ENCODE results near the gene DEDD2. TPM values are rescaled to one million over a fixed set of nuclear protein-coding genes. Genes with fewer than 3 reads are reported as not detected.

DEDD2 gene
- total RNA-seq, 1 donor from 2014 or later: 26.5 TPM

DNA sequence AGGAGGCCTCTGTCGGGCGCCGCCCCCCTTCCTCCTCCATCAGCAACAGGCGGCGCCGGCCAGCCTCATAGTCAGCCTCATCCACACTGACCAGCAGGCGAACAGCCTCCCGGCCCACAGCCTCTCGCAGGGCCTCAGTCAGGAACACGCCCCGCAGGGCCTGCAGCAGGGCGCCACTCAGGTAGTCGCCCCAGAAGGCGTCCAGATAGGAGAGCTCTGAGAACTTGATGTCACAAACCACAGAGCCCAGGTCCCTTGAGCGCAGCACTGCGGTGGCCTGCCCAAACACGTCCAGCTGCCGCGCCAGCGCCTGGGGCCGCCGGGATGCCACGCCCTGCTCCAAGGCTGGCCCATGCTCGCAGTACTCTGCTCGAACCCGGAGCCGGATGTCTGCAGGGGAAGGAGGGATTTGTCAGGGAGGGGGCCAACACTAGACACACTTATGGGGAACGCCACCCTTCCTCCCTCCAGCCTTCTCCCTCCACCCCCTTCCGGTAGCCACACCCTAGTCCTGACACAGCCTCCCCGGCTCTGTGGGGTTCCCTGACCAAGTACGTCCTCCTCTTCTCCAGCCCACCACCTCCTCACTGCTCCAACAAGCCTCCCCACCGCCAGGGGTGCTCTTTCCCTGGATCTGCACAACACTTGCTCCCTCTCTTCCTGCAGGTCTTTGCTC is 17.9 kb downstream of the DEDD2 start:
- peak; percentile 24 for DNase-seq (ENCODE audit: low spot score)

DNA sequence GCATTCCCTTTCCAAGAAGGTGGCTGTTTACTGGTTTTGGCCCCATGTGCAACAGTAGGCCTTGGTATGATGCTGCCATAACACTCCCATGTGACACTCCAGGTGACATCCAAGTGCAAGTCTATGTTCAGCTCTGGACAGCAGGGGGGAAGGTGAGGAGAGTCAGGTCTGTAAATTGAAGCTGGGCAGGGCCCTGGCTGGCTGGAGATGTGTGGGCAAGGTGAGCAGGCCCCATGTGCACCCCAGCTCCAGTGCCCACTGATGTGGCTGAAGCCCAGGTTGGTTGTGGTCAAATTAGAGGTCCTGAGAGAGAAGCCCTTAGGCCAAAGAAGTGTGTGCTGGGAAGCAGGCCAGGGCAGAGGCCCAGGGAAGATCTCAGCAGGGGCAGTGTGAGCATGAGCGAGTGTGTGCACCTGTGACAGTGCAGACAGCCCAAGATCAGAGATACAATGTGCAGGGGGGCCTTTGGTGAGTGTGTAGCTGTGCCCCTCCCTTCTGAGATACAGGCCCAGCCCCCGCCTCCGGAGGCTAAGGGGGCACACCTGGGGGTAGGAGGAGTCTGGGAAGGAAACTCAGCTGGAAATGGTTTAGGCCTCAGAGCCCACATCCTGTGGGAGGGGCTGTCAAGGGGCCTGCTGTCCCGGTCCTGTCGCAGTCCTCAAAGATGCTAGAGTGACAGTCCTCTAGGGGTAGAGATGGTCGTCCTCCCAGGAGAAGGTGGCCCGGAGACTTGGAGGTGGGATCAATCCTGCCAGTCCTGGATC is 18.6 kb downstream of the DEDD2 start:
- DNase-seq (ENCODE audit: low spot score): no peak

DNA sequence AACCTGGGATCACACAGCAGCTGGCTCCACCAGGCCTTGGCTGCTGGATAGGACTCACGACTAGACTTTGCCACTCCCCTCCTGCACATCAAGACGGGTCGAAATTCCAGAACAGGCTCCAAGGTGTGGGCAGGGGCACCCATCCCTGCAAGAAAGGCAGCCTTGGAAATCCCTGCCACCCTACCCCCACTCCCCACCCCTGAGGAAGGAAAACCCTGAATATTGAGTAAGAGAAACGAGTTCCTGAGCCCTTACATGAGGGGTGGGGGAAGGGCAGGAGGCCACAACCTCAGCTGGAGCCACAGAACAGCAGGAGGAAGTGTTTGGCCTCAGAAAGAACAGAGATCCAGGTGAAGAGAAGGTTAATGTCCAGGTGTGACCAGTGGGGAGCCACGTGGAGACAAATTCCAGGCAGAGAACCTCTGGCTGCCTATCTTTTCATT is 20.1 kb downstream of the DEDD2 start:
- no peak for DNase-seq (ENCODE audit: low spot score)

DNA sequence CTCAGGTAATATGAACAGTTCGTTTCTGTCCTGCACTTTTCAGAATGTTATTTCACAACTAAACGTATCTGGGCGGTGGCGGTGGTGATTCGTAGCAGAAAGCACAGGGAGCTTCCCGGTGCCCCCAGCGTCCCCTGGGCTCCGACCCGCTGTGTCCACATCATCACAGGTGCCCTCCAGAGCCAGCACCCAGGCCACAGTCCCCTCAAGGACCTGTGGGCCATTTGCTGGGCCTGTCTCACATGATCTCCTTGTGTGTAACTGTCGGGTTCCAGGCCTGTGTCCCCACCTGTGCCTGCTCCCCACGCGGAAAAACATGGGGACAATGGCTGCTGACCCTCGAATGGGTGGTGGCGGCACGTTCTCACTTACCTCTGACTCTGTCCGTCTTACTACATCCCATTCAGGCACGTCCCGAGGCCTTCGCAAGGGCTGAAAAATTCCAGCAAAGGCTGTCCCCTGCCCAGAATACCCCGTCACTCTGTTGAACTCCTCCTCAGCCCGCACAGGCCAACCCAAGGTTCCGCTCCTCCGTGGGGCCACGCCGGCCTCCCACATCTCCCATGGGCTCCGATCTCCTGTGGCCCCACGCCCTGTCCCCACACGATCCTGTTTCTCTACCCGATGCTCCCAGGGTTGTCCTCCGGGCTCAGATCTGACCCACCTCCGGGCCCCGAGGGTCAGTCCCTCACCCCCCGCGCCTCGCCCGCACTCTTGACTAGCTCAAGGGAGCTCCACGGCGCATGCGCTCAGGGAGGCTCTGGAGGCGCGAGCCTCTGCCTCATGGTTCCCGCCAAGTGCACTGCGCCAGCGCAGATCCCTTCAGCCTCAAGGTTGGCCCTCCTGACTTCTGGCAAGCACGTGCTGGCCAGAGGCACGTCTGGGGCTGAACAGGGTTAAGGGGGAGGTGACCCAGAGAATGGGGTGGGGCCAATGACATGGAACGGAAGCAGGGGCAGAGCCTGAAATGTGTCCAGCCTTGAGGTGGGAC is 21.2 kb downstream of the DEDD2 start:
- DNase-seq (ENCODE audit: low spot score): no peak

DNA sequence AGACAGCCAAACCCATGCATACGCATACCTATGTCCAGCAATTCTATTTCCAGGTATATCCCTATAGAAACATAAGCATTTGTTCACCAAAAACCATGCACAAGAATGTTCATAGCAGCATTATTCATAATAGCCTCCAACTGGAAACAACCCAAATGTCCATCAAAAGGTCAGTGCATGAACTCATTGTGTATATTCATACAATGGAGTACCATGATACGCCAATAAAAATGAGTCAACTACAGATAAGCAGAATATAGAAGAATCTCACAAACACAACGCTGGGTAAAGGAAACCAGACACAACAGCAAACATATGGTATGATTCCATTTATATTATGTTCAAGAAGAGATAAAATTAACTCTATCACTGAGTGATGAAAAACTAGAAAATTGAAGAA is 23.8 kb downstream of the DEDD2 start:
- no peak for DNase-seq (ENCODE audit: low spot score)

DNA sequence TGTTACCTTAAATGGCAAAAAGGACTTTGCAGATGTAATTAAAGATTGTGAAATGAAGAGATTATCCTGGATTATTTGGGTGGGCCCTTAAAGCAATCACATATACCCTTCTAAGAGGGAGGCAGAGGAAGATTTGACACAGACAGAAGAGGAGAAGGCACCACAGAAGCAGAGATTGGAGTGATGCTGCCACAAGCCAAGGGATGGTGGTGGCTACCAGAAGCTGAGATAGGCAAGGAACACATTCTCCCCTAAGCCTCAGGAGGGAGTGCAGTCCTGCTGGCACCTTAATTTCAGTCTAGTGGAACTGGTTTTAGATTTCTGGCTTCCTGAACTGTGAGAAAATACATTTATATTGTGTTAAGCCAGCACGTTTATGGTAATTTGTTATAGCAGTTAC is 24.2 kb downstream of the DEDD2 start:
- DNase-seq (ENCODE audit: low spot score): no peak

DNA sequence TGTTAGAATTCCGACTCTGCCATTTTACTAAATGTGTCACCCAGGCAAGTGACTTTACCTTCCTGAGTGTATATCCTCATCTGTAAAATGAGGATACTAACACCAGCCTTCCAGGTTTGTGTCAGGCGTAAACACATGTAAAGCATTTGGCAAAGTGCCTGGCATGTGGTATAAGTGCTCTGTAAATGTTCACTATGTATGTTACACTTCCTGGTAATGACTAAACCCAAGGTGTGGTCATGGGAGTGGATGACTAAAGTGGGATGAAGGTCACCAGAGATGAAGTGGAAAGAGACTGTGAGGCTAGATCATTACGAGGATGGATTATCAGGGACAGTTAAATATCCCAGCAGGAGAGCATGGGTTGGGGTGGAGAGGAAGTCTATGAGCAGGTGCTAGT is 25.6 kb downstream of the DEDD2 start:
- no peak for DNase-seq (ENCODE audit: low spot score)

DNA sequence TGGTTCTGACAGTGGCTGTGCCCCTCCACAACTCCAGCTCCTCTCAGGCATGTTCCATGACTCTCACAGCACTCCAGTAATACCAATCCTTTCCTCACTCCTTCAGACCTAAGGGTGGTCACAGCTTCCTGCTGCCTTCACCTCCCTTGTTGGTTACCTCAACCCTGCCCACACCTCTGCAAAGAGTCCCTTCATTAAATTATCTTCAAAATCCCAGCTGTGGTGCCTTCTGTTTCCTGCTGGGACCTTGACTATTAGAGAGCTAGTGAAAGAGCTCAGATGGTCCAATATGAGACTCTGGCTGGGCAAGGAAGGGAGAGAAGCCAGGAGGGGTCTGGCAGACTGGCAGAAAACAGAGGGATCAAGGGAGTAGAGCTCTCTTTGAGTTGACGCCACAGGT is 26.1 kb downstream of the DEDD2 start:
- DNase-seq (ENCODE audit: low spot score): no peak

DNA sequence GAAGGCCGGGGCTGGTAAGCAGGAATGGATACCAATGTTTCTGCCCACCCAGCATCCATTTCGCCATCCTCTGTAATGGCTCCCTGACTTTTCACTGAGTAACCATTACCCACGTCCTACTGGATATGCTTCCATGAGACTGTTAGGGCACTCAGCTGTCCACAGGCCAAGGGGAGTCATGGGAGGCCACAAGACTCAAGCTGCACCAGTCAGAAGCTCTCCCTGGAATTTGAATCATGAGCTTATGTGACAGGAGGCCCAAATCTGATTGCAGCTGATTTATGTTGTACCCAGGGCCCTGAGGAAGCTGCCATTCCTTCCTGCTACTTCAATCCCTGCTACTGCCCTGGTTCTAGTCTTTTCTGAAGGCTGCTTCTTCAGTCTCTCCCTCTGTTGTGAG is 28.3 kb downstream of the DEDD2 start:
- DNase-seq (ENCODE audit: low spot score): no peak

DNA sequence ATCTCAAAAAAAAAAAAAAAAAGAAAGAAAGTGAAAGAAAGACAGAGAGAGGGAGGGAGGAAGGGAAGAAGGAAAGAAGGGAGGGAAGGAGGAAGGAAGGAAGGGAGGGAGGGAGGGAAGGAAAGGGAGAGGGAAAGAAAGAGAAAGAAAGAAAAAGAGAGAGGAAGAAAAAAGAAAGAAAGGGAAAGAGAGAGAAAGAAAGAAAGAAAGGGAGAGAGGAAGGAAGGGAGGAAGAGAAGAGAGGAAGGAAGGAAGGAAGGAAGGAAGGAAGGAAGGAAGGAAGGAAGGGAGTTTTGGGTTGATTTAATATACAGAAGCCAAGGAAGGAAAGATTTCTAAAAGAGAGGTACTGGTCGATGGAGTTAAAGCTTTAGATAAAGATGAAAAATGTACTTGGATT is 28.8 kb downstream of the DEDD2 start:
- no peak for DNase-seq (ENCODE audit: low spot score)

DNA sequence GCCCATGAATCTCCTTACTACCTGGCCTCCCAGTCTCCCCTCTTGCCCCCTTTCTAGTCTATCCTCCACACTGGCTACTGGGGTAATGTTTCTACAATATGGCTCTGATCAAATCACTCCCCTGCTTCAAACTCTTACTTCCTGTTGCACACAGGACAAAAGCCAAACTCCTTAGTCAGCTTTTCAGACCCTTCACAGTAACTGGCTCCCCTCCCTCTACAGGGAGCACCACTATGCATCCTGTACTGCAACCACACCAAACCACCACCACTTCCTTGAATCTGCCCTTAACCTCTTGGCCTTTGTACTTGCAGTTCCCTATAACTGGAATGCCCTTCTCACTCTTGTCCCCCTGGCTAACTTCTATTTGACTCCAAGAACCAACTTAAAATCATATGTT is 32.2 kb downstream of the DEDD2 start:
- no peak for DNase-seq (ENCODE audit: low spot score)

DNA sequence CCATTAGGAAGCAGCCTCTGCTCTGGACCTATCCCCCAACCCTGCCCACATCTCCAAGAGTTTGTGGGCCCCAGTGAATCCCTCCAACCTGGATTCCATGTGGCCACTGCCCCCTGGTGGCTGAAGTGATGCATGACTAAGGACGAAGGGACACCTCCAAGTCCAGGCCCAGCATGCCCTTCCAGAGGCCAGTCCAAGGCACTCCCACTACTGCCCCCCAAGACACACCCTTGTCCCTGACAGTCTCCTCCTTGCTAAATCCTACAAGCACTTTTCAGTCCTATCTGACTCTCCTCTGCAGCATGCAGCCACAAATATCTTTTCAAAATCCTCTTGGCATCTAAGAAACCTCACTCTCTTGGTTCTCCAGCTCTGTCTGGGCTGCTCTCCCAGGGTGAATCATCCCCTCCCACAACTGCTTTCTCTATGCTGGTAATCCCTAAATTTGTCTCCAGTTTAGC is 33.0 kb downstream of the DEDD2 start:
- peak; percentile 84 for DNase-seq (ENCODE audit: low spot score)

DNA sequence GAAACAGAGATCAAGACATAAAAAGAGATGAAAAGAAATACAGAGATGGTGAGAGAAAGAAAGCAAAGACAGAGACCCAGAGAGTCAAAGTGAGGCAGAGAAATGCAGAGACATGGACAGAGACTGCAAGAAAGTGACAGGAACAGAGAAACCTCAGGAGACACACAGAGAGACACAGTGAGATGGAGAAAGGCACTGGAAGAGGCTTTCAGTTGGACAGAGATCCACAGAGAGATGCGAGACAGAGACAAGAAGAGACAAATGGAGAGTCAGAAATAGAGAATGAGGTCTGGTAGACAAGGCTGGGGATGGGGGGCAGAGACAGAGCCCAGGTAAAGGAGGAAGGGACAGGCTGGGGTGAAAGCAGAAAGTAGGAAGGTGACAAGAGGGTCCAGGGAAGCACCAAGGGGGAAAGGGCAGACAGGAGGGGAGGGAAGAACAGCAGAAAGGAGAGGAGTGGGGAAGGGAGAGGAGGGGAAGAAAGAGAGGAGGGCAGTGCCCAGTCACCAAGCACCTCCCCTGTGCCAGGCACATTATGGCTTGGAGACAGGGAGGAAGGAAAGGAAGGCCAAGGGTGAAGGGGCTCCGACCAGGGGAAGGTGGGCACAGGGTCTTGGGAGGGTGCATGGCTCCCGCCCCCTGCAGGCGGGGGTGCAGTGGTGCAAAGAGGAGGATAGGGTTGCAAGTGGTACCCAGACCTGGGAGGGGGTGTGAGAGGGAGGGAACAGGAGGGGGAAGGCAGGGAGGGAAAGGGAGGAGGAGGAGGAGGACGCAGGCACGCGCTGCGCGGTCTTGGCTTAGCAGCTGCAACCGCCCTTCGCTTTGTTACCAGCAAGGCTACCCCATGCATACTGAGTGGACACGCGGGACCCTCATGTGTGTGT is 38.4 kb downstream of the DEDD2 start:
- DNase-seq (ENCODE audit: low spot score): no peak

DNA sequence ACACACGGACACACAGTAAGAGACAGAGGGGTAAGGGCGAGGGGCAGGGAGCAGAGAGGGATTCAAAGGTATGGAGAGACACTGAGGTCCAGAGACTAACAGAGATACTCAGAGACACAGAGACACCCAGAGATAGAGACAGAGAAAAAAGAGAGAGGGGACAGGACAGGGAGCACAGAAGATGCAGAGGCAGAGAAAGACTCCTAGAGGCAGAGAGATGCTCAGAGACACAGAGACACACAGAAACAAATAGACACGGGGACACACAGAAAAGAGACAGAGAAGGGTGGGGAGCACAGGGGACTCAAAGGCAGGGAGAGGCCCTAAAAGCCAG is 39.8 kb downstream of the DEDD2 start:
- DNase-seq (ENCODE audit: low spot score): no peak

DNA sequence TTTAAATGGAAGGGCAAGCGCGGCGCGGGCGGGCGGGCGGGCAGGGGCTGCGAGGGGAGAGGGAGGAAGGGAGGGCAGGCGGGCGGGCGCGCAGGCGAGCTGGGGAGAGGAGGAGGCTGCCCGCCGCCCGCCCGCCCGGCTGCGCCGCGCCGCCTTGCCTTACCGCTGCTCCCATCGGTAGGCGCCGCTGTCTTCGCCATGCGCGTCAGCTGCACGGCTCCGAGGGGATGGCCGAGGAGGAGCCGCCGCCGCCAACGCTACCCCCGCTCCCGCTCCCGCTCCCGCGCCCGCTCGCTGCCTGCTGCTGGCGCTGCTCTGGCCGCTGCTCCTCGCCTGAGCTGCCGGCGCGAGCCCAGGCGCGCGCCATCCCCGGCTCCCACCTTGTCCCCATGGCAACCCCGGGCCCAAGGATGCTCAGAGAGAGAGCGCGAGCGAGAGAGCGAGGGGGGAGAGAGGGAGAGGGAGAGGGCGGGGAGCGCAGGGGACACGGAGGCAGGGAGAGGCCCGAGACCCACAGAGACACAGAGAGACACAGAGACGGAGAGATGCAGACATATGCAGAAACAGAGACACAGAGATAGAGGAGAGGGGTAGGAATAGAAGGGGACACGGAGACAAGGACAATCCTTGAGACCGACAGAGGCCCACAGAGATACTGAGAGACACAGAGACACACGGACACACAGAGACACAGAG is 40.3 kb downstream of the DEDD2 start:
- peak; percentile 70 for DNase-seq (ENCODE audit: low spot score)

DNA sequence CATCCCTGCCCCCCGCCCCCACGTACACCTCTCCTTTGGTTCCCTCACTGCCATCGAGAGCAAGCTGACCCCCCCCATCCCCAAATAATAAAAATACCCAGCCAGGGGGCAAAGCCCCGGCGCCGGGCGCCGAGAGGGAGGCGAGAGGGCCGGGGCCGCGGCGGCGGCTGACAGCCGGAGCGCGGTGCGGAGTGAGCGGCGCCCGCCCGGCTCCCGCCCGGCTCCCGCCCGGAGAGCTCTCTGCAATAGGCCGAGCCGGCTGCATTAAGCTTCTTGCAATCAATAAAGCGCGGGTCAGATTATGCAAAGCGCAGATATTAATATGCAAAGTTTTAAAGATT is 40.9 kb downstream of the DEDD2 start:
- no peak for DNase-seq (ENCODE audit: low spot score)

DNA sequence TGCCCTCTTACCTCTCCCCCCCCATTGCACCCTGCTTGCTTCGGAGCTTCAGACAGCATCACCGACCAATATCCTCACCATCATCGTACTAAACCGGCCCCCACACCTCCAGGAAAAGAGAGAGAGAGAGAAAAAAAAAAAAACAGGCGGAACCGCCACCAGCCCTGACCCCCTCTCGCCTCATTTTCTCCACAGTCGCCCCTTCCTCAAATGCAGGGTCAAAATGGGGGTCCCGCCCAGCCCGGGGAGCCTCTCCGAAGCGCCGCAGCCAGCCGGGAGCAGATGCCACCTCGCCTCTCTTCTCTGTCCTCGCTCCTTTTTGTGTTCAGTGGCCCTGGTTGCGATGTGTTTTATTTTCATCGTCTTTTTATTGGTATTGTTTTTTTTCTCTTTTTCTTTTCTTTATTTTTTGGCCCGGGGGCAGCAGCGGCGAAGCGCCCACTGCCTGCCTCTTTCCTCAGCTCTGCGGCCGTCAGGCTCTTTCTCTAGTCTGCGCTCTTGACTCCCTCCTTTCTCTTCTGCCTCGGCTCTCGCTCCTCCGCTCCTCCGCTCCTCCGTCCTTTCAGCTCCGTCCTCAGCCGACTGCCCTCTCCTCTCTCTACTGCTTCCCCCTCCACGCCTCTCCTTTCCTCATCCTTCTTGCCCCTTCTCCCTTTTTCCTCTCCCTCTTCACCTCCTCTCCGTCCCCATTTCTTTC is 41.4 kb downstream of the DEDD2 start:
- peak; percentile 37 for DNase-seq (ENCODE audit: low spot score)

DNA sequence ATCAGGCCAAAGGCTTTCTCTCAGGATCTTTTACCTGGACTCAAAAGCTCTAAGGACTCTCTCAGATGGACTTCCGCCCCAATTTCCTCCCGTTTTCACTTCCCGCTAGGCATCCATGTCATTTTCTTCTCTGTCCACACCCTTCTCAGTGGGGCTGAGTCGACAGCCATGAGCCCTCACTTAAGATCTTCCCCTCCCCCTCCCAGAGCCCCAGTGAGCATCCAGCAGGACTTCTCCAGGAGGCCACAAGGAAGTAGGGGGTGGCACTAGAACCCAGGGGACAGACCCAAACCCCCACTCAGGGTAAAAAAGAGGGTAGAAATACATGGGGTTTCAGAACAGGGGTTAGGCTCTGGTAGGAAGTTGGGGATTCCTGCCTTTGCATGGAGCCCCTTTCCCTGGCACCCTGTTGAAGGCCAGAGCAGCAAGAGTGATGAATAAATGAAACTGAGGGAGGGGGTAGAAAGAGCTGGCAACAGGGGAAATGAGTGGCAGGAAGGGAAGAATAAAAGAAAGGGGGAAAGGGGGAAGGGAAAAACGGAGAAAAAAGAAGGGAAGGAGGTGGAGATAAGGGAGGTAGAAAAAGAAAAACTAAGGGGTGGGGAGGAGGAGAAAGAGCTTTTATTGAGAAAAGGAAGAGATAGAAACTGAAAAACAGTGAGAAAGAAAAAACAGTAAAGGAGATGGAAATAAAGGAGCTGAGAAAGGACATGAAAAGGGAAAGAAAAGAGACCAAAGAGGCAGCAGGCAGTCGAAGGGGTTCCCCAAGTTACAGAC is 42.3 kb downstream of the DEDD2 start:
- DNase-seq (ENCODE audit: low spot score): no peak

DNA sequence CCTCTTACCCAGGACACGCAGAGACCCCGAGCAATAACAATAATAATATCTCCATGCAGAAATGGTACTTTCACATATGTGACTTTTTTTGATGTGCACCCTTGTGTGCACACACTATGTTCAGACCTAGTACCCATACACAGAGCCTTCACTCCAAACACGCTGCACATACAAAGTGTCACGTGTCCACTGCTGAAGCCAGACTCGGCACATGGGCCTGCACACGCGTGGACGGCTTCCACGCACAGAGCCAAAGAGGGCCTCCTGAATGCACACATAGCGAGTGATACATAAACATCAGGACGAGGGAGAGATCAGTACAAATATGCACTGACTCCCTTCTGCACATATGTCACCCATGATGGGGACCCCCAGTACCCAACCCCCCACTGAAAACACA is 43.3 kb downstream of the DEDD2 start:
- DNase-seq (ENCODE audit: low spot score): no peak
